Measurements from ENCODE around the gene IL36G.

Gene IL36G

DNA sequence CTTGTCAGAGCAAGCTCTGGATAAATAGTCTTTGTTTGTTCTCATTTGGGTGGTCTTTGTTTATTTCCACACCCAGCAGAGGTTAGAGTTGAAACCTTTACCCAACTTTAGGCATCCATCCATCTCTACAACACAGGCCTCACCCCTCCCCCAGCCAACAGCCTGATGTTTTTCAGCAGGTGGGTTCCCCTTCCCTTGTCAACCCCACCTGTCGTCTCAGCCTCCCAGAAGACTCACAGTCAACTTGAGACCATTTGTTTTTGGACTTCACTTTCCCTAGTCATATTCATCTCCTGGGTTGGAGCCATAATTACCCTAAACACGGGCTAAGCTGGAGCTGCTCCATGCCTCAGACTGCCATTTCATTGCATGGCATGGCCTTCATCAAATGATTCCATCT, 31.7 kb upstream of the IL36G start:
- TF ChIP-seq REST (IDR thresholded peaks at IDR 0.05; ENCODE audit: insufficient read depth in 1 of 2, low read depth in 2 of 2, low read length in 2 of 2) (no peak), FOXP2 (optimal IDR thresholded peaks at IDR 0.05; ENCODE audit: borderline replicate concordance, extremely low read depth, extremely low read length, insufficient read depth) (no peak), TAF1 (IDR thresholded peaks at IDR 0.05; ENCODE audit: borderline replicate concordance, insufficient read depth, low read length) (no peak), SIN3A (IDR thresholded peaks at IDR 0.05; ENCODE audit: borderline replicate concordance, insufficient read depth, low read length) (no peak), POLR2AphosphoS5 (IDR thresholded peaks at IDR 0.05; ENCODE audit: low read depth, low read length) (no peak)

GRCh38 chr2:112947374-112947773, 30.4 kb upstream of the IL36G start:
- no peak for TF ChIP-seq REST (IDR thresholded peaks at IDR 0.05; ENCODE audit: insufficient read depth in 1 of 2, low read depth in 2 of 2, low read length in 2 of 2)
- no peak for TF ChIP-seq TAF1 (IDR thresholded peaks at IDR 0.05; ENCODE audit: borderline replicate concordance, insufficient read depth, low read length)
- TF ChIP-seq FOXP2 (optimal IDR thresholded peaks at IDR 0.05; ENCODE audit: borderline replicate concordance, extremely low read depth, extremely low read length, insufficient read depth), result no peak
- no peak for TF ChIP-seq POLR2AphosphoS5 (IDR thresholded peaks at IDR 0.05; ENCODE audit: low read depth, low read length)
- no peak for TF ChIP-seq SIN3A (IDR thresholded peaks at IDR 0.05; ENCODE audit: borderline replicate concordance, insufficient read depth, low read length)

DNA sequence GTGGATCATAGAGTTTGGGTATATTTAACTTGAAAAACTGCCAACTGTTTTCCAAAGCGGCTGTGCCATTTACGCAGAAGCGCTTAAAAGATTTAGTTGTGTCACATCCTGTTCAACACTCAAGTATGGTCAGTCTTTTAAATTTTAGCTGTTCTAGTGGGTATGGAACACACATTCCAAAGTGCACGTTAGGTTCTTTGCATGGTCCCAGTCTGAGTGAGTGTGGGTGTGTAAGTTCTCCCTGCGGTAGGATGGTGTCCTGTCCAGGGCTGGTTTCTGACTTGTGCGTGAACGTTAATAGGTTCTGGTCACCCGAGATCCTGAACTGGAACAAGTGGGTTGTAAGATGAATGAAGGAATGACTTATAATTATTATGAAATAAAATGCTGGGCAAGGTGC, 28.4 kb upstream of the IL36G start:
- TF ChIP-seq REST (IDR thresholded peaks at IDR 0.05; ENCODE audit: insufficient read depth in 1 of 2, low read depth in 2 of 2, low read length in 2 of 2), result no peak
- no peak for TF ChIP-seq POLR2AphosphoS5 (IDR thresholded peaks at IDR 0.05; ENCODE audit: low read depth, low read length)
- TF ChIP-seq FOXP2 (optimal IDR thresholded peaks at IDR 0.05; ENCODE audit: borderline replicate concordance, extremely low read depth, extremely low read length, insufficient read depth), result no peak
- TF ChIP-seq SIN3A (IDR thresholded peaks at IDR 0.05; ENCODE audit: borderline replicate concordance, insufficient read depth, low read length), result no peak
- TF ChIP-seq TAF1 (IDR thresholded peaks at IDR 0.05; ENCODE audit: borderline replicate concordance, insufficient read depth, low read length), result no peak

- TF ChIP-seq REST (IDR thresholded peaks at IDR 0.05; ENCODE audit: insufficient read depth in 1 of 2, low read depth in 2 of 2, low read length in 2 of 2), result no peak
- TF ChIP-seq TAF1 (IDR thresholded peaks at IDR 0.05; ENCODE audit: borderline replicate concordance, insufficient read depth, low read length), result no peak
- no peak for TF ChIP-seq FOXP2 (optimal IDR thresholded peaks at IDR 0.05; ENCODE audit: borderline replicate concordance, extremely low read depth, extremely low read length, insufficient read depth)
- TF ChIP-seq SIN3A (IDR thresholded peaks at IDR 0.05; ENCODE audit: borderline replicate concordance, insufficient read depth, low read length), result no peak
- TF ChIP-seq POLR2AphosphoS5 (IDR thresholded peaks at IDR 0.05; ENCODE audit: low read depth, low read length), result no peak
These were observed 23.4 kb upstream of the IL36G start for GRCh38 chr2:112954364-112954763.

DNA sequence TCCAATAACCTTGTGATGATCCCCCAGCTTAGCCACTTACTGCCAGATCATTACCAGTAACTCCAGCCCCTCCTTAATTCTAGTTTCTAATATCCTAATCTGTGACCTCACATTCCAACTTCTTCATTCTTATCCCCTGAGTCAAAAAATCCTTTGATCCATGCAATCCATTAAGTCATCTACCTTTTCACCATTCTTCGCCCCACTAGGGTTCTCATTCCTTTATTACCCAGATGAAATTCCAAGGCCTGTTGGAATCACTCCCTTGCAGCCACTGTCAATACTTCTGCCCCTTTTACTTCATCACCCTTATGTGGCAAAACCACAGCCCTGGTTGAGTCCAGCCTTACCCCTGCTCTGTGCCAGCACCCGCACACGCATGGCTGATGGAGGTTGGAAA, 20.3 kb upstream of the IL36G start:
- TF ChIP-seq TAF1 (IDR thresholded peaks at IDR 0.05; ENCODE audit: borderline replicate concordance, insufficient read depth, low read length), result no peak

Data from PFSK-1 (cell line).